GM21737 (cell line): ENCODE results near the gene ZNF653.
A peak's percentile ranks its signal among the peaks of the same experiment; 100 is the strongest.

ENCODE experiments used
- ATAC-seq: cut with Tn5 transposase; IDR thresholded peaks from one replicate; pipeline ENCODE4 v1.9.1; 2021; ENCODE audit warnings: mild to moderate bottlenecking, moderate library complexity; ENCODE audit not compliant: unreplicated experiment

Gene ZNF653, protein sequence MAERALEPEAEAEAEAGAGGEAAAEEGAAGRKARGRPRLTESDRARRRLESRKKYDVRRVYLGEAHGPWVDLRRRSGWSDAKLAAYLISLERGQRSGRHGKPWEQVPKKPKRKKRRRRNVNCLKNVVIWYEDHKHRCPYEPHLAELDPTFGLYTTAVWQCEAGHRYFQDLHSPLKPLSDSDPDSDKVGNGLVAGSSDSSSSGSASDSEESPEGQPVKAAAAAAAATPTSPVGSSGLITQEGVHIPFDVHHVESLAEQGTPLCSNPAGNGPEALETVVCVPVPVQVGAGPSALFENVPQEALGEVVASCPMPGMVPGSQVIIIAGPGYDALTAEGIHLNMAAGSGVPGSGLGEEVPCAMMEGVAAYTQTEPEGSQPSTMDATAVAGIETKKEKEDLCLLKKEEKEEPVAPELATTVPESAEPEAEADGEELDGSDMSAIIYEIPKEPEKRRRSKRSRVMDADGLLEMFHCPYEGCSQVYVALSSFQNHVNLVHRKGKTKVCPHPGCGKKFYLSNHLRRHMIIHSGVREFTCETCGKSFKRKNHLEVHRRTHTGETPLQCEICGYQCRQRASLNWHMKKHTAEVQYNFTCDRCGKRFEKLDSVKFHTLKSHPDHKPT

DNA sequence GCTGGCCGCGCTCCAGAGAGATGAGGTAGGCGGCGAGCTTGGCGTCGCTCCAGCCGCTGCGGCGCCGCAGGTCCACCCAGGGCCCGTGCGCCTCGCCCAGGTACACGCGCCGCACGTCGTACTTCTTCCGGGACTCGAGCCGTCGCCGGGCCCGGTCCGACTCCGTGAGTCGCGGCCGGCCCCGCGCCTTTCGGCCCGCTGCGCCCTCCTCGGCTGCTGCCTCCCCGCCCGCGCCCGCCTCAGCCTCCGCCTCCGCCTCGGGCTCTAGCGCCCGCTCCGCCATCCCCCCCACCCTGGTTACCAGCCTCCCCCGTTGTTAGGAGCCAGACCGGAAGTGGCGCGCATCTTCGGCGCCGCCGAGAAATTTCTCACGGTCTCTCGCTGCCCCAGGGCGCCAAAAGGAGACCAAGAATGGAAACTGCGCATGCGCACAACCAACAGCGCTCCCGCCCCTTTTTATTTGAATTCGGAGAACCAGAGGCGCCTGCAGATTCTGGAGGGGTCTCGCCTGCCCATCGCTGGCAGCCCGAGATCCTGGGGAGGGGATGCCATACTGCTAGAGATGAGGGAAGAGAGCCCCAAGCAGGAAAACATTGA lies at the start of gene ZNF653:
Gene ZNF653, minus strand, starts transcription at position 336 of the 597 bp plus-strand sequence. Its CDS starts 53 bp downstream, at position 283.
- ATAC-seq, result peak; percentile 43

DNA sequence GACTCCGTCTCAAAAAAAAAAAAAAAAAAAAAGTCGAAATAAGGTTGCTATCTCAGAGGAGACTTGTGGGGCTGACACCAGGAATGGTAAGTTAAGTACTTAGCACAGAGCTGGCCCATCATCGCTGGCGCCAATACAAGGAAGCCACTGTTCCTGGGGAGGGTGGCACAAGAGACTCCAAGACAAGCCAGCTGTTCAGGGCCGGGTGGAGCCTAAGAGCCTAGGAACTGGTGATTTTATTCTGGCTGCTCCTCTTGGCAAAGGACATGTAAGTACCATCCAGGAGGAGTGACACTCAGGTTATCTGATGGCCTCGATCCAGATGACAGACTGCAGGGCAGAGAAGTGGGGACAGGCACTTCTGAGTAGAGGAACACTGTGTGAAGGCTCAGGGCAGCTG lies 49.6 kb upstream of the ZNF653 start:
- ATAC-seq, result no peak

DNA sequence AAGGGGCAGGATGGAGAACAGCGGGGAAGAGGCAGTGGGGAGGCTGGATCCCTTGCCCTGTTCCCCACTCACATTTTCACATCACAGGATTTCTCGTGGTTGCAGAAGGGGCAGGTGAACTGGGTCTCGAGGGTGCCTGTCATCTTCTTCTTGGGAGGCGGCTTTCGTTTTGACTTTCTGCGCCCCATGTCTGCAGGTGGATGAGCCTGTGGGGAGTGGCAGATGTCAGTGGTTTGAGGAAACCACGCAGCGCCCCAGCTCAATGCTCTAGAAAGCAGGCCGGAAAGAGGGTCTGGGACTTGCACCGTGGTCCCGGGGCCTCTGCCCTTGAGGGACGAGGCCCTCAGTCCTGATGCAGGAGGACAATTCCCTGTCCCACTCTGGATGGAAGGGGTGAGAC lies 48.5 kb upstream of the ZNF653 start:
- ATAC-seq, result no peak

DNA sequence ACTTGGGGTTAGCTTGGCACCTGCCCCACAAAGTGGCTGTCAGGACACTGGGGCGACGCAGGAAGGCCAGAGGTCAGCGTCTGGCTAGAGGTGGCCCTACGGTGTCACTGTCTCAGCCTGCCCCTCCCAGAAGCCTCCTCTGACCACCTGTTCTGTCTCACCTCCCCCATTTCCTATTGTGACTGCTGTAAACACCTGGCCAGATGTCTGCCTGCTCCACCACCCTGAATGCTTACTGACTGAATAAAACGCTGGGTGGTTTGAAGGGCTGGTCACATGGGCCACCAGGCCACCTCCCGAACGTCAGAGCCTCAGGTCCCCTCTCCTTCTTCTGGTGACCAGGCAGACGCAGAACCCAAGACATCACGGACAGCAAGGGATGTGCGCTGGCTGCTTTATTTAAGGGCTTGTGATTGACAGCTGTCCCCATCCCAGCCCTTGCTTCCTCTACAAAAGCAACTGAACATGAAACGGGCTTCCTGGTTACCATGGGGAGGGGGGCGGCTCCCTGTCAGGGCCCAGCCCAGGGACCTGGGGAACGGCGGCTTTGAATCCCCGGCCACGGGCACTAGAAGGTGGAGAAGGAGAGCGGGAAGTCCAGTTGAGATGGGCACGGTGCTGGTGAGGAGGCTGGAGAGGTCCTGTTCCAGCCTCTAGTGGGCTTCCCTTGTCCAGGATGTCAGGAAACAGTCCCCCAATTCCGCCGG lies 47.2 kb upstream of the ZNF653 start:
- no peak for ATAC-seq

DNA sequence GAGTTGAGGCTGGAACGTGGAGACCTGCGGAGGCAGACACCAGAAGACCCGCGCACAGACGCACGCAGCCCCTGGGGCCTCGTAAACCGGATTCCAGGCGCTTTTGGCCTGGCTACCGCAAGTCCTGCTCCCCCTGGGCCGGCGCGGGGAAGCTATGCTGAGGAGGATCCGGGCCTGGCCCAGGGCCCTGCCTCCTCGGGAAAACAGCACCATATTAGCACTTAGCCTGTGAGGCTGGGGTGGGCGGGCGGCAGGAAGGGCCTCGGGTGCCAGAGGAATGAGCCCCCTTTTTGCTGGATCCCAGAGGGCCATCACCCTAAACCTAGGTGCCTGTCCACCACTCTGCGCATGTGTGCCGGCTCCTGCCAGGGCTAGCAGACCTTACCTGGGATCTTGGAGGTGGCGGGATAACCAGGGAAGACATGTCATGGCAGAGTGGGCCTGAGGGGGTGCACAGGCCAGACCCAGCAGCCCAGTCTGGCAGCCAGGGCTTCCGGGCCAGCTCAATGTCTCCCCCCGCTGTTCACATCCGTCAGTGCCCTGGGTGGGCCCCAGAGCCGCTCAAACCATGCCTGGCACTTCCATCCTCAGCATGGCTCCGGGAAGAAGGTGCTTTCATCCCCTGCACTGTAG lies 46.1 kb upstream of the ZNF653 start:
- ATAC-seq, result no peak

DNA sequence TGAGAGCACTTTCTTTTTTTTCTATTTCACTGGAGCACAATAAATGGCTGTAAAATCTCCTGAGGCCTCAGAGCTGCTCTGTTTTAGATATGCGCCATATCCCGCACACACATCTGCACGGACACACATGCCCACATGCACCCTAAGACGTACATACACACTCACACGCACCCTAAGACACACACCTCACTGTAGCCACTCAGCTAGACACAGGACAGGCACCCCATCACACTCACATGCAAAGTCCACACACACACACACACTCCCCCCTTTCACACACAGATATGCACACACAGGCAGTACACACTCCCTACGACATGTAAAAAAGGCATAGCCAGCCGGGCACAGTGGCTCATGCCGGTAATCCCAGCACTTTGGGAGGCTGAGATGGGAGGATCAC lies 44.6 kb upstream of the ZNF653 start:
- no peak for ATAC-seq

DNA sequence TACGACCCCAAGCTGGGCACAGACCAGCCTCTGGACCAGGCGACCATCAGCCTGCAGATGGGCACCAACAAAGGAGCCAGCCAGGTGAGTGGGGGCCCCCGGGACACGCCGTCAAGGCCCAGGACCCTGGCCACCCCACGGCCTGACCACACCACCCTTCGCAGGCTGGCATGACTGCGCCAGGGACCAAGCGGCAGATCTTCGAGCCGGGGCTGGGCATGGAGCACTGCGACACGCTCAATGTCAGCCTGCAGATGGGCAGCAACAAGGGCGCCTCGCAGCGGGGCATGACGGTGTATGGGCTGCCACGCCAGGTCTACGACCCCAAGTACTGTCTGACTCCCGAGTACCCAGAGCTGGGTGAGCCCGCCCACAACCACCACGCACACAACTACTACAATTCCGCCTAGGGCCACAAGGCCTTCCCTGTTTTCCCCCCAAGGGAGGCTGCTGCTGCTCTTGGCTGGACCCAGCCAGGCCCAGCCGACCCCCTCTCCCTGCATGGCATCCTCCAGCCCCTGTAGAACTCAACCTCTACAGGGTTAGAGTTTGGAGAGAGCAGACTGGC lies 43.8 kb upstream of the ZNF653 start:
- no peak for ATAC-seq

DNA sequence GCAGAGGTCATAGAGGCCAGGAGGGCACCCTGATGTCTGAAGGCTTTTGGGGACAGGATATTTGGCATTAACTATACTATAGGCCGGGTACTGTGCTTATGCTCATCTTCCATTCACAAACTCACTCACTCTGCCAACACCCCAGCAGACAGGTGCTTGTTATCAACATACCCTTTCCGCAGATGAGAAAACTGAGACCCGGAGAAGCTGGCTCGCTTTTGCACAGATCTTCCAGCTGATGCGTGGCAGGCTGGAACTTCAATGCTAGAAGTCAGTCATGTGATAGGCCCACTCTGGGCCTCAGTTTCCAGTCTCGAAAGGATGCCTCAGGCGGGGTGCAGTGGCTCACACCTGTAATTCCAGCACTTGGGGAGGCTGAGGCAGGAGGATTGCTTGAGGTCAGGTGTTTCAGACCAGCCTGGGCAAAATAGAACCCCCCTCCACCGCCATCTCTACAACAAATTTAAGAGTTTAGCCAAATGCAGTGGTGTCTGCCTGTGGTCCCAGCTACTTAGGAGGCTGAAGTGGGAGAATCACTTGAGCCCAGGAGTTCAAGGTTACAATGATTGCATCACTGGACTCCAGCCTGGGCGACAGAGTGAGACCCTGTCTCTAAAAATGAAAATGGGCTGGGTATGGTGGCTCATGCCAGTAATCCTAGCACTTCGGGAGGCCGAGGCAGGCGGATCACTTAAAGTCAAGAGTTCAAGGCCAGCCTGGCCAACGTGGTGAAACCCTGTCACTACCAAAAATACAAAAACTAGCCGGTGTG lies 42.5 kb upstream of the ZNF653 start:
- no peak for ATAC-seq

DNA sequence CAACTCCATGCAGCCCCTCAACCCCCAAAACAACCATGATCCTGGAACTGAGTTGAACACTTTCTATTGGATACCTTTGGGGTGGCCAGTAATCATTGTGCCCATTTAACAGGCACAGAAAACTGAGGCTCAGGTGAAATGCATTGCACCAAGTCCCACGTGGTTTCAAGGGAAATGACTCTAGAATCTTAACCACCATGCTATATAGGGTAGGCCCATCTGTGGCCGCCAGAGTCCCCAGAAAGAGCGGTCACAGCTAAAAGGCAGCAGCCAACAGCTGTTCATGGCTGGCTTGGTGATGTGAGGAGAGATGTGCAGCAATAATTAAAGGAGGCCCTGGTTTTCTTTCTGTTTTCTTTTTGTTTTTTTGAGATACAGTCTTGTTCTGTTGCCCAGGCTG lies 35.6 kb upstream of the ZNF653 start:
- ATAC-seq, result no peak

DNA sequence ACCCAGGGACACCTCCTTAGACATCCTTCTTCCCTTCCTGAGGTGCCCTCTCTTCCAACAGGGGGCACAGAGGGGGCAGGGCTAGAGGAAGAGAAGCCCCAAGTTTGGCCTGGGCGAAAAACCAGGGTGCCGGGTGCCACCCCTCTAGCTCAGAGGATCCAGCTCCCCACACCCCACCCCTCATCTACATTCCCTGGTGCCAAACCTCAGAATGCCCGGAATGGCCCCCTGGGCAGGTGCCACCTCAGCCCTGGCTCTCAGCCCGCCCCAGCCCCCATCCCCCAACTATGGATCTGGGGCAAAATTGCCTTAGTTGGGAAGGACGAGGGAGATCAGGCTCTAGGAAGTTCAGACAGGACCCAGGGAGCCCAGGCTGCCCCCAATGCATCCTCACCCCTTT lies 35.0 kb upstream of the ZNF653 start:
- ATAC-seq, result no peak

DNA sequence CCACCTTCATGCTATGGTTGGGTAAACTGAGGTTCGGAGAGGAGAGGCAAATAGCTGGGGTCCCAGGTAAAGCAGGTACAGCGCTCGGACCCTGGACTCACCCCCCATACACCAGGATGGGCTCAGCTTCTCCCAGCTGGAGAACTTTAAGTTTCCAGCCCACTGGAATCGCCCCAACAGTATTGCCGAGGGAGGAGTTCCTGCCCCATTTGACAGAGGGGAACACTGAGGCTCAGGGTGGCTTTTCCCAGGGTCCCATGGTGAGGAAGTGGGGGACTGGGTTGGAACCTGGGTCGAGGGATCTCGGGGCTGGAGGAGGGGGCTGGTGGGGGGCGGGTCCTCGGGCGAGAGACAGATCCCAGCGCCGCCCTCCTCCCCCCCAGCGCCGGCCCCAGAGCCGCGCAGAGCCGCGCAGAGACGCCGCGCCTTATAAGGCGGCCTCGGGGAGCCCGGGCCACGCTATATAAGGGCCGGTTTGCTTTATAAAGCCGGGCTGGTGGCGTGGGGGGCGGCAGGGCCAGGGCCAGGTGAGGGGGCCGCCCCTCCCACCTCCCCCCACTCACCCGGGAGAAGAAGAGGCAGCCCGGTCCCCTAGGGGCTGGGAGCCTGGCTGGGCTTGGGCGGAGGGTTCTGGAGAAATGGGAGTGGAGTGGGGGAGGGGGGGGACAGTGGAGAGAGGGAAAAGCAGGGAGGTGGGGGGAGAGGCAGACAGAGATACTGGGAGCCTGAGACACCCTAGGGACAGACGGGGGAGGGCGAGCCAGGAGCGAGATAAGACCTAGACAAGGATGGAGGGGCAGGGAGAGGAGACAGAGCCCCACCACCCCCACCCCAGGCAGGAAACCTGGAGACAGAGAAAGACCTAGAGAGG lies 34.1 kb upstream of the ZNF653 start:
- no peak for ATAC-seq

DNA sequence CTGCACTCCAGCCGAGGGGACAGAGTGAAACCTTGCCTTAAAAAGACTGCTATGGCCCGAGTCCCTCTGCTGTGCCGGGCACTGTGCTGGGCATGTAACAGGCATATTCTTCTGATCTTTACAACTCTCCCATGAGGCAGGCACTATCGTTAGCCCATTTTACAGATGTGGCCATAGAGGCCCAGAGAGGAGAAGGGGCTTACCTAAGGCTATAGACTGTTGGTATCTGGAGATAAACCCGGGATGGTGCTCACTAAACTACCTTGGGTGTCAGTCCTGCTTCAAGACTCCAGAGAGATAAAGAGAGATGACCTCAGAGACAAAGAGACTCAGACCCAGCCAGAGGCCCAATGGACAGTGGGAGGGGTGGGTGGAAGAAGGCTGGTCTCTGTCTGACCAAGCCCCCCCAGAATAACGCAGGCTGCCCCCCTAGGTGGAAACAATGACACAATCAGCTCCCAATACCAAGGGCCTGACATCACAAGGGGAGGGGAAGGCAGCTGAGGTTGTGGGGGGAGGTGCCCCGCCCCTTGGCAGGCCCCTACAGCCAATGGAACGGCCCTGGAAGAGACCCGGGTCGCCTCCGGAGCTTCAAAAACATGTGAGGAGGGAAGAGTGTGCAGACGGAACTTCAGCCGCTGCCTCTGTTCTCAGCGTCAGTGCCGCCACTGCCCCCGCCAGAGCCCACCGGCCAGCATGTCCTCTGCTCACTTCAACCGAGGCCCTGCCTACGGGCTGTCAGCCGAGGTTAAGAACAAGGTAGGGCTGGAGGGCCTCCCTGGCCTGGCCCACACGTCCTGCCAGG lies 32.8 kb upstream of the ZNF653 start, which contains the start of gene CNN1:
Gene CNN1, plus strand, starts transcription at position 620 of the 805 bp plus-strand sequence. Its CDS starts 77 bp downstream, at position 697.
- ATAC-seq, result no peak

DNA sequence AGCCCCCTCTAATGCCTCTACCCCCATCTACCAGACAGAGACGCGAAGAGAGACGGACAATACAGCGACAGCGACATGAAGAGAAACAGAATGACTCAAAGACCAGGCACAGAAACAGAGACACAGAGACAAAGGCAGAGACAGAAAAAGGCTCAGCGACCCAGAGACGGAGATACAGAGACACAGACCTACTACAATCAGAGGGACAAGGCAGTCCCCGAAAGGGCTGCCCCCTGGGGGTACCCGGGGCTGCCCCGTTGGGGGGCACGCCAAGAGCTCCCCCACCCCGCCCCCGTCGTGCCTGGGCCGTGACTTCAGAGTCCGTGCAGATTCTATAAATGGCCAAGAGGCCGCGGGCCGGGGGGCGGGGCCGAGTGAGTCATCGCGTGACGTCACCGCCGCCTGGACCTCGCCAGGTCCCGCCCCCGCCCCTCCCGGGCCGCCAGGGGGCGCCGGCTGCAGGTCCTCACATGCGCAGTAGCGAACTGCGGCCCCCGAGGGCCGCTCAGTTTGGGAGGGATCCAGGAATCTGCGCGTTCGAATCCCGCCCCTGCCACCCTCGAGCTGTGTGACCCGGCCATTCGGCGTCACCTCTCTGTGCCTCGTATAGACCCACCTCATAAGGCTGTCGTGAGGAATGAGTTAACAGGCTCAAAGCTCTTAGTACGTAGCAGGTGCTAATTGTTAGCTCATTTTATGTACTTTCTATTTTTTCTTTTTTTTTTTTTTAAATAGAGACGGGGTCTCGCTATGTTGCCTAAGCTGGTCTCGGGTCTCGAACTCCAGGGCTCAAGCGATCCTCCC lies 30.4 kb upstream of the ZNF653 start:
- ATAC-seq, result peak; percentile 54

DNA sequence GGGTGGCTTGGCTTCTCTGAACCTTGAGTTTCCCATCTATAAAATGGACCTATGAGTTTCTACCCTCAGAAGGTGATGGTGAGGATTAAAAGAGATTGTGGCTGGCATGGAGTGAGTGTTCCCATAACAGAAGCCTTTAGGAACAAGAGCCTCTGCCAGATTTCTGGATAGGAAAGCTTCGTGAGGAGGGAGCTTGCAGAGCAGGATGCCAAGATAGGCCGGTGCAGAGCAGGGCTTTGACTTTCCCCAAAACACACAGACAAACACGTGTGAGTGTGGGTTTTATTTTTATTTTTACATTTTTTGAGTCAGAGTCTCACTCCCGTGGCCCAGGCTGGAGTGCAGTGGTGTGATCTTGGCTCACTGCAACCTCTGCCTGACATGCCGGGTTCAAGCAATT lies 29.3 kb upstream of the ZNF653 start:
- no peak for ATAC-seq

DNA sequence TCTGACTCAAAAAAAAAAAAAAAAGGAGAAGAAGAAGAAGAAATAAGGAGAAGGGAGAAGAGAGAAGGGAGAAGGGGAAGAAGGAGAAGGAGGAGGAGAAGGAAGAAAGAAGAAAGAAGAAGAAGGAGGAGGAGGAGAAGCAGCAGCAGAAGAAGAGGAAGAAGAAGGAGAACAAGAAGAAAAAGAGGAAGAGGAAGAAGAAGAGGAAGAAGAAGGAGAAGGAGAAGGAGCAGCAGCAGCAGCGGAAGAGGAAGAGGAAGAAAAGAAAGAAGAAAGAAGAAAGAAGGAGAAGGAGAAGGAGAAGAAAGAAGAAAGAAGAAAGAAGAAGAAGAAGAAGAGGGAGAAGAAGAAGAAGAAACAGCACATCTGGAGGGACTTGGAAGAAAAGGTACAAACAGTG lies 28.9 kb upstream of the ZNF653 start:
- ATAC-seq, result no peak

DNA sequence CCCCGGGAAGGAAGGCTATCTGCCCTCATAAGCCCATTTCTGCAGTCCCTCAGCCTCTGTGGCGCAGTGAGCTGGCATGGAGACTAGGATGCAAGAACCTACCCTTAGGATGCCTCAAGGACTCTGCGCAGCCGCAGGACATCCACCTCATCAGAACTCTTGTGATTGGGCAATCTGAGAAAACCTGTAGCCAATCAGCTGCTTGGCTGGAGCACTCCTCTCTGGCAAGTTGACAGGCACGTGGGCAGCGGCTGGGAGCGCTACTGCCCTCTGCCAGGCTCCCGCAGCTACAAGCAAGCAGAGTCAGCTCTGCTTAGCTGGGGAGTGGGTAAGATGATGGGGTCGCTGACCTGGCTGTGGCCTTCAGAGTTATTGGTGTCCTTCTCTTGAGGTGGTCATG lies 24.8 kb upstream of the ZNF653 start:
- ATAC-seq, result no peak
